ENCODE results near the gene HNRNPUL1. TPM values are rescaled to one million over a fixed set of nuclear protein-coding genes. Genes with fewer than 3 reads are reported as not detected.
A peak's percentile ranks its signal among the peaks of the same experiment; 100 is the strongest.
"Not testable (repeated sequence)": the region's sequence is repeated elsewhere in the genome, so short reads cannot be mapped to it uniquely, and the experiment has no call there.

The HNRNPUL1 gene
- total RNA-seq, 2 donors from 2014 or later = 286 to 496 TPM

DNA sequence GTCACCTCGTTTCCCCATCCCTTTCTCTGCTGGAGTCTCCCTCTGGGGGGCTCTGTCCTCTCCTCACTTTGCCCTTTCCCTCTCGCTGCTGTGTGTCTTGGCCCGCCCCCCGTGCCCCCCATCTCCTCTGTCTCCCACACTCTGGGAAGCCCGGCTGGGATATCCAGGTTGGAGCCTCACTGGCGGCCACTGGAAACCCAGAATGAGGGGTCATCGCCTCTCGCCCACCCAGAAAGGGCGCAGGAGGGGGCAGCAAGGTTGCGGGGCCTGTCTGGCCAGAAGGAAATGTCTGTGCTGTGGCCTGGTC, 61.4 kb downstream of the HNRNPUL1 start:
- H3K27ac Mint-ChIP-seq = peak overlapping the region in 1 of 2 donors; percentile 96
- H3K36me3 Mint-ChIP-seq = peaks cover 4 to 31% of the 10 kb centered on the region in 2 donors
- no peak for DNase-seq (ENCODE audit: low spot score in 2 of 2)

DNA sequence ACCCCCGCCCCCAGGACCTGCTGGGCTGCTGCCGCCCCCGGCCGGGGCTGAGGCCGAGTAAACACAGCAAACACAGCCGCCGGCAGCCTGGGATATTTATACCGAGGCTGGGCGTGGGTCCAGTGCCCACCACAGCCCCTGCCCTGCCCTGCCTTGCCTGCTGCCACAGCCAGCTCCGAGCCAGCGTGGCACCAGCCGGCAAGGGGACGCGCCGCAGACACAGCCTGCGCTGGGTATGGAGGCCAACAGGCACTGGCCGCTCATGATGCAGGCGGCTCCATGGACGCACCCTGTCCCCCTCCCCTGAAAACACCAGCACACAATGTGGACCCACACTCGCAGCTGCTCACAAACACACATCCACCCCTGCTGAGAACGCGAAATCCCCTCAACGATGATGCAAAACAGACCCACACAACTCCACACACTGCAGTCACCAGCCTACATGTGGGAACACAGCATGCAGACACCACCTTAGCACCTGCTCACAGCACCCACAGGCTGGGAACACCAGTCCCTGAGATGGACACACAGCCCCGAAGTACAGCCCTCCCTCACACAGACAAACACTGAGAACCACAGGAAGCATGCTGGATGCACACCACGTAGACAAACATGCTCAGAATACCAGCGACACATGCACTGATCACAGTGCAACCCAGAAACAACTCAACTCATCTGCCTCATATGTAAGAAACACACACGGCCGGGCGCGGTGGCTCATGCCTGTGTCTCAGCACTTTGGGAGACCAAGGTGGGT, 62.0 kb downstream of the HNRNPUL1 start:
- Mint-ChIP-seq H3K9me3 (no peaks in the 10 kb centered on the region), H3K36me3 (peaks cover 5 to 32% of the 10 kb centered on the region in 2 donors), H3K27ac (peak overlapping the region; percentile 96 to 97)
- ATAC-seq (no peak), DNase-seq (ENCODE audit: low spot score in 2 of 2) (no peak)

More for the DNA sequence above, 61.4 kb downstream of the HNRNPUL1 start:
- ATAC-seq = no peak
- no peaks in the 10 kb centered on the region for H3K9me3 Mint-ChIP-seq

DNA sequence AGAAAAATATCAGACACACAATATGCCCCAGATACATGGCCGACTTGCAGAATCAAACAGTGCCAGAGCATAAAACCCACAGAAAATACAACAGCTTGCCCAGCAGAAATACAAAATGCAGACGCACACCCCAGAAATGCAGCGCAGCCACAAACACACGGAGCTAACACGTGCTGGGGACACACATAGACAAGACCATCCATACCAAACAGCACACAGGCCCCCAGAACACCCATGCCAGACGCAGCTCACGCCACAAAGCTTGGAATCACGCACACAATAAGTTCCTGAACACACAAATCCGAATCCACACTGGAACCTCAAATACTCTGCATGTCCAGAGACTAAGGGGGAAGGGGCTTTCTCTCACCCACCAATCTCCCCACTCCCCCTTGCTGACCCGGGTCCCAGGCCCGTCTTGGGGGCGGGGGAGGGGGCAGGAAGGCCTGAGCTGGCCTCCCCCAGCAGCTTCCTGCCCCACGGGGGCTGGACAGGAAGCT, 63.0 kb downstream of the HNRNPUL1 start:
- ATAC-seq (no peak), DNase-seq (ENCODE audit: low spot score in 2 of 2) (no peak)
- Mint-ChIP-seq H3K27ac (peak overlapping the region; percentile 96 to 97), H3K9me3 (no peaks in the 10 kb centered on the region), H3K36me3 (peaks cover 10 to 32% of the 10 kb centered on the region in 2 donors)

GRCh38 chr19:41327576-41328156, 63.5 kb downstream of the HNRNPUL1 start:
- H3K27ac Mint-ChIP-seq = peak overlapping the region; percentile 96

GRCh38 chr19:41328157-41328841, 64.1 kb downstream of the HNRNPUL1 start:
- Mint-ChIP-seq H3K9me3 (no peaks in the 10 kb centered on the region), H3K27ac (peak overlapping the region; percentile 96), H3K36me3 (peaks cover 10 to 32% of the 10 kb centered on the region in 2 donors)
- ATAC-seq = peak; percentile 72 to 74
- peak; percentile 44 to 83 for DNase-seq (ENCODE audit: low spot score in 2 of 2)

More at GRCh38 chr19:41327576-41328156, 63.5 kb downstream of the HNRNPUL1 start:
- no peaks in the 10 kb centered on the region for H3K9me3 Mint-ChIP-seq
- ATAC-seq = peak; percentile 79
- peak; percentile 79 to 95 for DNase-seq (ENCODE audit: low spot score in 2 of 2)
- H3K36me3 Mint-ChIP-seq = peaks cover 10 to 32% of the 10 kb centered on the region in 2 donors

DNA sequence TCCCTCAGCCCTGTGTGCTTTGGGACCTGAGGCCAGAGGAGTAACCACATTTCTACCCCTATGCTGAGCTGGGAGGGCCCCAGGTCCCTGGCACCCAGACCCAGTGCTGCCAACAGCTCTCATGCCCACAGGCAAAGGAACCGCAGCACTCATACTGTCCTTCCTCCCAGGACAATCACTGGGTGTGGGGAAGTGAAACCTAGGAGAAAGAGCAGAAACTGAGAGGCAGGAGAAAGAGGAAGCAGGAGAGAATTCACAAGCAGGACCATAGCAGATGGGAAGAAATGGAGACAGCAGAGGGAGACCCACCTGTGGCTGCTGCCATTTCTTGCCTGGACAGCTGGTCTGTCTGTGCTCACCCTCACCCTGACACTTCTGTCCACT, 64.7 kb downstream of the HNRNPUL1 start:
- no peak for ATAC-seq
- DNase-seq (ENCODE audit: low spot score in 2 of 2) = no peak
- Mint-ChIP-seq H3K9me3 (no peaks in the 10 kb centered on the region), H3K27ac (peak overlapping the region; percentile 96), H3K36me3 (peaks cover 10 to 32% of the 10 kb centered on the region in 2 donors)

- DNase-seq (ENCODE audit: low spot score in 2 of 2) = no peak
- Mint-ChIP-seq H3K9me3 (no peaks in the 10 kb centered on the region), H3K27ac (peak overlapping the region in 1 of 2 donors; percentile 51), H3K36me3 (peaks cover 10 to 32% of the 10 kb centered on the region in 2 donors)
- no peak for ATAC-seq
Measured at GRCh38 chr19:41330481-41330880, 66.3 kb downstream of the HNRNPUL1 start.

GRCh38 chr19:41330946-41331678, 66.9 kb downstream of the HNRNPUL1 start:
- ATAC-seq = no peak
- no peak for DNase-seq (ENCODE audit: low spot score in 2 of 2)
- no peaks in the 10 kb centered on the region for H3K9me3 Mint-ChIP-seq
- H3K36me3 Mint-ChIP-seq = peaks cover 10 to 31% of the 10 kb centered on the region in 2 donors
- H3K27ac Mint-ChIP-seq = peak overlapping the region; percentile 8 to 37

DNA sequence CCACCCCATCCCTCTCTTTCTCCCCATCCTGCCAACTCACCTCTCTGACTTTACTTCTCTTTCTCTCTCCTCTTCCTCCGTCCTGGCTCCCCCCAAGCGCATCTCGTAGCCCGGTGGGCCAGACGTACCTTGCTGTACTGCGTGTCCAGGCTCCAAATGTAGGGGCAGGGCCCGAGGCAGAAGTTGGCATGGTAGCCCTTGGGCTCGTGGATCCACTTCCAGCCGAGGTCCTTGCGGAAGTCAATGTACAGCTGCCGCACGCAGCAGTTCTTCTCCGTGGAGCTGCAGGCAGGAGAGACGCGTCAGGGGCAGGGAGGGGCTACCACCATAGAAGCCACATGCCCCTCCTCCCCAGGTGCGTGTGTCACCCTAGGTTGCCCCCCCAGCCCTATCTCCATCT, 67.8 kb downstream of the HNRNPUL1 start:
- DNase-seq (ENCODE audit: low spot score in 2 of 2) (no peak), ATAC-seq (no peak)
- peak overlapping the region in 1 of 2 donors; percentile 37 for H3K27ac Mint-ChIP-seq
- H3K9me3 Mint-ChIP-seq = no peaks in the 10 kb centered on the region
- peaks cover 10 to 22% of the 10 kb centered on the region in 2 donors for H3K36me3 Mint-ChIP-seq

DNA sequence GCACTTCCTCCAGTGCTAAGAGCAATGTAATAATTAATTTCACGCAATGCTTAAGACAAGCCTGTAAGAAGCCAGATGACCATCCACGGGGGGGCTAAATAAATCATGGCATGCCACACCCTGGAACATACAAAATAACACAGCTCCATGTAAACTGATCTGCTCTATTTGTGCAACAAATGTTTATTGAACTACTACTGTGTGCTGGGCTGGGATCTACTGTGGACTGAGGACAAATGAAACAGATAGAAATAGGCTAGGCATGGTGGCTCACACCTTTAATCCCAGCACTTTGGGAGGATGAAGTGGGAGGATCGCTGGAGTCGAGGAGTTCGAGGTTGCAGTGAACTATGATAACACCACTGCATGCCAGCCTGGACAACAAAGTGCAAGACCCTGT, 68.3 kb downstream of the HNRNPUL1 start:
- DNase-seq (ENCODE audit: low spot score in 2 of 2) (no peak), ATAC-seq (no peak)
- Mint-ChIP-seq H3K36me3 (peaks cover 10 to 21% of the 10 kb centered on the region in 2 donors), H3K9me3 (no peaks in the 10 kb centered on the region), H3K27ac (no peak overlapping the region)

DNA sequence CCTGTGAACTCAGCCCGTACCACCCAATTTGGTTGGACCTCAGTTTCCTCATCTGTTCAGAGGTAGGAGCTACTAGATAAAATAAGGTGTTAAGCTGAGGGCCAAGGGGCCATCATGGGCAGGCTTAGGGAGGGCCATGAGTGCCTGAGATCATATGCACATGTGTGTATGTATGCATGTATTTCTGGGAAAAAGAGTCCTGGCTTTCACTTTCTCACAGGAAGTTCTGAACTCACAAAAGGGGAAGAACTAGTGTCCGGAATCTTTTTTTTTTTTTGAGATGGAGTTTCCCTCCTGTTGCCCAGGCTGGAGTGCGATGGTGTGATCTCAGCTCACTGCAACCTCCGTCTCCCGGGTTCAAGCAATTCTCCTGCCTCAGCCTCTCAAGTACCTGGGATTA, 70.6 kb downstream of the HNRNPUL1 start:
- peak overlapping the region; percentile 56 to 84 for H3K27ac Mint-ChIP-seq
- DNase-seq (ENCODE audit: low spot score in 2 of 2) (no peak), ATAC-seq (no peak)
- peaks cover 10 to 12% of the 10 kb centered on the region in 2 donors for H3K36me3 Mint-ChIP-seq
- H3K9me3 Mint-ChIP-seq = no peaks in the 10 kb centered on the region

GRCh38 chr19:41335467-41335866, 71.3 kb downstream of the HNRNPUL1 start:
- ATAC-seq = peak in 1 of 2 donors; percentile 45
- DNase-seq (ENCODE audit: low spot score in 2 of 2) = no peak
- Mint-ChIP-seq H3K36me3 (peaks cover 8 to 9% of the 10 kb centered on the region in 2 donors), H3K9me3 (no peaks in the 10 kb centered on the region), H3K27ac (peak overlapping the region in 1 of 2 donors; percentile 23)

- no peak overlapping the region for H3K27ac Mint-ChIP-seq
- H3K36me3 Mint-ChIP-seq = peaks cover 4 to 7% of the 10 kb centered on the region in 2 donors
- DNase-seq (ENCODE audit: low spot score in 2 of 2) = no peak
- ATAC-seq = no peak
- H3K9me3 Mint-ChIP-seq = no peaks in the 10 kb centered on the region
Measured at GRCh38 chr19:41339936-41340335, 75.8 kb downstream of the HNRNPUL1 start.

DNA sequence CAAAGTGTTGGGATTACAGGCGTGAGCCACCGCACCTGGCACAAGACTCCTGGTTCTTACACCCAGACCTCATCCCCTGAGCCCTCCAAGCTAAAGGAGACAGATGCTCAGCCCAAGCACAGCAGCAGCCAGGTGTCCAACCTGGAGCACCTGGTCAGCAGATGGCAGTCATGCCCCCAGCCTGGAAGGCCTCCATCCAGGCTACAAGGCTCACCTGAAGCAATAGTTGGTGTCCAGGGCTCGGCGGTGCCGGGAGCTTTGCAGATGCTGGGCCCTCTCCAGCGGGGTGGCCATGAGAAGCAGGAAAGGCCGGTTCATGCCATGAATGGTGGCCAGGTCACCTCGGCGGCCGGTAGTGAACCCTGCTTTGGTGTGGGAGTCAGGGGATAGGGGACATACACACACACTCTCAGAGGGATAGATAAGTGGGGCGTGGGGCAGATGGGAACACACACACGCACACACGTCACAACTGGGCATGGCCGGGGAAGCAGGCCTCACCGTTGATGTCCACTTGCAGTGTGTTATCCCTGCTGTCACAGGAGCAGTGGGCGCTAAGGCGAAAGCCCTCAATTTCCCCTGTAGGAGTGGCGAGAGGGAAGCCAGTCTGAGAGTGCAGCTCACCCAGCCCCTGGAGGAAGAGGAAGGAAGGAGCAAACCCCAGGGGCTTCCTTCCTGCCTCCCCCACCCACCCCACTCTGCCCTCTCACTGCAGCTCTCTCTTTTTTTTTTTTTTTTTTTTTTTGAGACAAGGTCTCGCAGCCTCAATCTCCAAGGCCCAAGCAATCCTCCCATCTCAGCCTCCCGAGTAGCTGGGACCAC, 77.7 kb downstream of the HNRNPUL1 start:
- Mint-ChIP-seq H3K27ac (no peak overlapping the region), H3K36me3 (peaks cover 4 to 7% of the 10 kb centered on the region in 2 donors), H3K9me3 (no peaks in the 10 kb centered on the region)
- DNase-seq (ENCODE audit: low spot score in 2 of 2) = no peak
- no peak for ATAC-seq

DNA sequence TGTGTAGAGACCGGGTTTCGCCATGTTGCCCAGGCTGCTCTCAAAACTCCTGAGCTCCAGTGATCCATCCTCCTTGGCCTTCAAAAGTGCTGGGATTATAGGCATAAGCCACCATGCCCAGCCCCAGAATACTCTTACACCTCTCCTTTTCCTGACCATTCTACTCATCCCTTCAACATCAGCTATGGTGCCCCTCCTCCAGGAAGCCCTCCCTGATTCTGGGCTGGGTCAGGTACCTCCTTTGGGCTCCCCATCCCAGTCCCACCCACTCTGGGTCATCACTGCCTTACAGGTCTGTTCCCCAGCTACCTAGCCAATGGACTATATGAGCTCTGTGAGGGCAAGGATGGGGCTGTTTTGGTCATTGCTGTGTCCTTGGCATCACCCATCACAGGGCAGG, 80.0 kb downstream of the HNRNPUL1 start:
- no peak for ATAC-seq
- DNase-seq (ENCODE audit: low spot score in 2 of 2) = no peak
- Mint-ChIP-seq H3K27ac (no peak overlapping the region), H3K9me3 (no peaks in the 10 kb centered on the region), H3K36me3 (peaks cover 8 to 13% of the 10 kb centered on the region in 2 donors)

- not testable (repeated sequence) for H3K9me3 Mint-ChIP-seq; DNase-seq (ENCODE audit: low spot score in 2 of 2); ATAC-seq; H3K27ac Mint-ChIP-seq
- H3K36me3 Mint-ChIP-seq = peaks cover 20 to 35% of the 10 kb centered on the region in 2 donors
Measured at GRCh38 chr19:41346916-41347315, 82.7 kb downstream of the HNRNPUL1 start.
